ENCODE data around the gene PKNOX2.

The PKNOX2 gene

GRCh38 chr11:125312391-125312790 is 147.8 kb downstream of the PKNOX2 start:
- Histone ChIP-seq H3K36me3 (ENCODE audit: control insufficient read depth, low read length) (no peaks in the 10 kb centered on the region), H3F3A (ENCODE audit: control insufficient read depth, insufficient read depth) (no peaks in the 10 kb centered on the region), H3K9me2 (replicated peaks; ENCODE audit: control insufficient read depth, low read length) (no peaks in the 10 kb centered on the region), H3K4me1 (ENCODE audit: control insufficient read depth, low read length) (no peaks in the 10 kb centered on the region), H3K79me2 (ENCODE audit: control insufficient read depth, low read length) (no peaks in the 10 kb centered on the region), H3K4me3 (ENCODE audit: low read length) (no peak overlapping the region), H3K27me3 (ENCODE audit: control insufficient read depth, low read length) (no peaks in the 10 kb centered on the region), H3K4me2 (ENCODE audit: low read length) (no peak overlapping the region), H3K9me3 (ENCODE audit: control insufficient read depth, insufficient read depth, low read length) (no peaks in the 10 kb centered on the region), H4K20me1 (ENCODE audit: control insufficient read depth, insufficient read depth, low read depth, low read length) (no peaks in the 10 kb centered on the region), H3K27ac (ENCODE audit: low read depth, low read length) (no peak overlapping the region)
- TF ChIP-seq EZH2phosphoT487 (IDR thresholded peaks at IDR 0.05; ENCODE audit: borderline replicate concordance, low read length) = no peak
- no peak for TF ChIP-seq CTCF (IDR thresholded peaks at IDR 0.05; ENCODE audit: low read depth, low read length, poor library complexity, severe bottlenecking)

GRCh38 chr11:125312812-125313211 is 148.3 kb downstream of the PKNOX2 start:
- no peaks in the 10 kb centered on the region for H4K20me1 ChIP-seq (ENCODE audit: control insufficient read depth, insufficient read depth, low read depth, low read length)
- no peaks in the 10 kb centered on the region for H3K36me3 ChIP-seq (ENCODE audit: control insufficient read depth, low read length)
- no peak overlapping the region for H3K4me2 ChIP-seq (ENCODE audit: low read length)
- no peaks in the 10 kb centered on the region for H3K27me3 ChIP-seq (ENCODE audit: control insufficient read depth, low read length)
- no peaks in the 10 kb centered on the region for H3K9me2 ChIP-seq (replicated peaks; ENCODE audit: control insufficient read depth, low read length)
- no peaks in the 10 kb centered on the region for H3K9me3 ChIP-seq (ENCODE audit: control insufficient read depth, insufficient read depth, low read length)
- H3F3A ChIP-seq (ENCODE audit: control insufficient read depth, insufficient read depth) = no peaks in the 10 kb centered on the region
- no peaks in the 10 kb centered on the region for H3K4me1 ChIP-seq (ENCODE audit: control insufficient read depth, low read length)
- H3K4me3 ChIP-seq (ENCODE audit: low read length) = no peak overlapping the region
- TF ChIP-seq CTCF (IDR thresholded peaks at IDR 0.05; ENCODE audit: low read depth, low read length, poor library complexity, severe bottlenecking) (no peak), EZH2phosphoT487 (IDR thresholded peaks at IDR 0.05; ENCODE audit: borderline replicate concordance, low read length) (no peak)
- H3K79me2 ChIP-seq (ENCODE audit: control insufficient read depth, low read length) = no peaks in the 10 kb centered on the region
- no peak overlapping the region for H3K27ac ChIP-seq (ENCODE audit: low read depth, low read length)

GRCh38 chr11:125313271-125314219 is 149.0 kb downstream of the PKNOX2 start:
- H3K36me3 ChIP-seq (ENCODE audit: control insufficient read depth, low read length) = no peaks in the 10 kb centered on the region
- H3K4me2 ChIP-seq (ENCODE audit: low read length) = no peak overlapping the region
- no peaks in the 10 kb centered on the region for H4K20me1 ChIP-seq (ENCODE audit: control insufficient read depth, insufficient read depth, low read depth, low read length)
- H3K9me3 ChIP-seq (ENCODE audit: control insufficient read depth, insufficient read depth, low read length) = no peaks in the 10 kb centered on the region
- H3K9me2 ChIP-seq (replicated peaks; ENCODE audit: control insufficient read depth, low read length) = no peaks in the 10 kb centered on the region
- H3K4me3 ChIP-seq (ENCODE audit: low read length) = no peak overlapping the region
- no peaks in the 10 kb centered on the region for H3K27me3 ChIP-seq (ENCODE audit: control insufficient read depth, low read length)
- H3K27ac ChIP-seq (ENCODE audit: low read depth, low read length) = no peak overlapping the region
- no peak for TF ChIP-seq EZH2phosphoT487 (IDR thresholded peaks at IDR 0.05; ENCODE audit: borderline replicate concordance, low read length)
- TF ChIP-seq CTCF (IDR thresholded peaks at IDR 0.05; ENCODE audit: low read depth, low read length, poor library complexity, severe bottlenecking) = no peak
- H3K4me1 ChIP-seq (ENCODE audit: control insufficient read depth, low read length) = no peaks in the 10 kb centered on the region
- no peaks in the 10 kb centered on the region for H3F3A ChIP-seq (ENCODE audit: control insufficient read depth, insufficient read depth)
- H3K79me2 ChIP-seq (ENCODE audit: control insufficient read depth, low read length) = no peaks in the 10 kb centered on the region

All from DOHH2 (cell line).